Epidermal melanocyte (primary cell): ENCODE measurements around the gene MRPL43.

Experiments used
- DNase-seq: peaks from one replicate; pipeline ENCODE4 v3.0.0; 2011; ENCODE audit warnings: low spot score; ENCODE audit not compliant: insufficient read length

MRPL43 gene

DNA sequence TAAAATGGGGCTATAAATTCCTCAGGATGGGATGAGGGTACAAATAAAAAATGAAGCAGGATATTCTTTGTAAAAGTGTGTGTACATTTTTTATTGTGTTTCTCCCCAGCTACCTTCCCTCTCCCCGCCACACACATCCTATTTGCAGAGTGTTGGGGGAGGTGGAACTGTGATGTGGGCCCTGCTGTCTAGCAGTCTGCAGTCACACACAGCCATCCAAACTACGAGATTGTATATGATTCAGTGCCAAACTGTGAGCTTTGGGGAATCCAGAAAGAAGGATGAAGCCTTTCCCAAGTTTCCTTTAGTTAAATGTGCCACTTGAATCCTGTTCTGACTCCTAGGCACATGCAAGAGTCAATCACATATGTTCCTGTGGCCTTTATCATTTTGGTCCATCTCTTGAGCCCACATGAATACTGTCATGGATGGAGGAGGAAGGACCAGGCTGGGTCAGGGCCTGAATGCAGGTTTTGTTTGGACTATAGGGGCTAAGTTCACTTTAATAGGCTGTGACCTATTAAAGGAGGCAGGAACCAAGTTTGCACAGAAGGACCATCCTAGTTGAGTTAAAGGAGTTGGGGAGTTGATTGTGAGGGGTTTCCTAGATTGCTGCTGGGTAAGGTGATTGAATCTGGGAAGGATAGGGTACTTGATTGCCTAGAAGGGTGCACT is 19.1 kb downstream of the MRPL43 start:
- DNase-seq, result no peak

DNA sequence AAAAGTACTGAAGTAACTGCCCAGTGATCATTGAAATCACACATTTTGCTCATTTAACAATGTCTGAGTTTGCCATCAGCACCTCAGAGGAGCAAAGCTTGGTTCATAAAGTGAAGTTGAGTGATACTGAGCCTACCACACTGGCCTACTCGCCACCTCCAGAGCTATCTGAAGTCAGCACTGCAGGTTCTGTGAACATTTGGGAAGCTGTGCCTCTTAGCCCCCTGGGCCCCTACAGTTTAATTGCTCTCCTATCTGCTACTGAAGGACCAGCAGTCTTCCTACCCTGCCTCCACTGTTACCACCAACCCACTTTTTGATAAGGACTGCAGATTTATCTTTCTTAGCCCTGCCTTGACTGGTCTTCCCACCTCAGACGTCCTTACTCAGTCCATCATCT is 20.0 kb downstream of the MRPL43 start:
- no peak for DNase-seq

- DNase-seq, result no peak
Measured at GRCh38 chr10:100966887-100967286, 20.4 kb downstream of the MRPL43 start.

DNA sequence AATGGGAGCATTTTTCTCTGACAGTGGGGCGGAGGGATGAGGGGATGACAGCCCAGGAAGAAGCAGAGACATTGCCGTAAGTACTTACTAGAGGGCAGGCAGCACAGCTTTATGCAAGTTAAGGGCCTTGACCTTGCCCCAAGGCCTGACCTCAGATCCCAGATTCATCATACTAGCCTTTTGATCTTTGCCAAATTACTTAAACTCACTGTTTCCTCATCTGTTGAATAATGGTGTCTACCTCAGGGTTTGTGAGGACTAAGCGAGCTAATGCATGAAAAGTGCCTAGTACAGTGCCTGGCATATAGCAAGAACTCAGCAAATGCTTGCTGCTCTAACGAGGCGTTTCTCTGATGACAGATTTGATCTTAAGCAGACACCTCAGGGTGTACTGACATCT is 21.5 kb downstream of the MRPL43 start:
- DNase-seq, result no peak

GRCh38 chr10:100963826-100964225 is 23.5 kb downstream of the MRPL43 start:
- DNase-seq, result no peak

GRCh38 chr10:100962351-100963080 is 24.8 kb downstream of the MRPL43 start:
- no peak for DNase-seq

GRCh38 chr10:100960251-100960650 is 27.0 kb downstream of the MRPL43 start:
- DNase-seq, result no peak

DNA sequence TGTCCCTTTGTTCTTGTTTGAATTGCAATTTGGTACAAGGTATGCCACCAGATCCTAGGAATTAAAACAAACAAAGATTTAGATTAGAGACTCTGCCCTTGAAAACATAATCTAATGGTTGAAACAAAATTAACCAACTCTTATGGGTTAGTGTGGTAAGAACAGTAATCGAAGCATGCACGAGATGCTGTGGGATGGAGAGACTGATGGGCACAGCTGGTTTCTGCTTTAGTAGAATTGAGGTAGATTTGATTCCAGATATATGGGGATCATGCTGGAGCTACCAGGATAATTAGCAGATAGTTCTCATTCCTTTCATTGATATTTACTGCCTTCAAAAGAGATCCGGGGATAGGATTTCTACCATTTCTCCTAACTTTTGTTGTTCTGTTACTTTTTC is 38.4 kb downstream of the MRPL43 start:
- no peak for DNase-seq

- no peak for DNase-seq
Measured at GRCh38 chr10:100945754-100946153, 41.5 kb downstream of the MRPL43 start.

GRCh38 chr10:100943508-100943907 is 43.8 kb downstream of the MRPL43 start:
- no peak for DNase-seq

GRCh38 chr10:100942229-100942628 is 45.1 kb downstream of the MRPL43 start:
- no peak for DNase-seq

GRCh38 chr10:100939763-100940344 is 47.4 kb downstream of the MRPL43 start:
- DNase-seq, result no peak
